ENCODE data around the gene ME3. TPM values are rescaled to one million over a fixed set of nuclear protein-coding genes. Genes with fewer than 3 reads are reported as not detected.

The ME3 gene
- total and polyA plus RNA-seq, 12 donors: 13.9 to 128 (median 44.5) TPM

DNA sequence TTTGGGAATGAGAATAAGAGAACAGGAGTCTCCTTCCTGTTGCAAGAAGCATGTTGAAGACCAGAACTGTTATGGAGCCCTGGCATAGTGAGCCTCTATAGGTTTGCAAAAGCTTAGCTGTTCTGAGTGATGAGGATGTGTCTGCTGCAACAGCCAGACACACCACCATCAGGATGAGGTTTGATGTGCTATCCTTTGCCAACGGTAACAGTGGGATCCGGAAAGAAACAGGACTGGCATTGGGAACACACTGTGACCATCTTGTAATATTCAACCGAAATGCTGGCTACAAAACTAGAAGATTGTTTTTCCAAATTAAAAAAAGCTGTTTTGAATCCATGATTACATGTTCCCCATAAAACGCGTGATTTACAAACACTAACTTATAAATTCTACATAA is 117.0 kb downstream of the ME3 start:
- Histone ChIP-seq H3K4me1 (replicated peaks in 1 of 2) (peaks cover 30 to 39% of the 10 kb centered on the region in 2 donors), H3K27ac (no peak overlapping the region), H3K4me3 (no peak overlapping the region), H3K9me3 (replicated peaks in 1 of 3) (no peaks in the 10 kb centered on the region), H3K36me3 (replicated peaks in 1 of 2) (no peaks in the 10 kb centered on the region), H3K27me3 (no peaks in the 10 kb centered on the region)
- DNase-seq: no peak
- TF ChIP-seq CTCF (IDR thresholded peaks at IDR 0.05): no peak
- TF ChIP-seq POLR2A (IDR thresholded peaks at IDR 0.05): no peak
- intact Hi-C loops (cut with DNase I): no loop called here
- WGBS, 4 donors: 94 to 97% (median 95%) methylated on average over 5 of the region's 5 CpGs

- Histone ChIP-seq H3K4me3 (no peak overlapping the region), H3K4me1 (replicated peaks in 1 of 2) (peaks cover 26 to 33% of the 10 kb centered on the region in 2 donors), H3K36me3 (replicated peaks in 1 of 2) (no peaks in the 10 kb centered on the region), H3K27me3 (no peaks in the 10 kb centered on the region), H3K9me3 (replicated peaks in 1 of 3) (no peaks in the 10 kb centered on the region), H3K27ac (no peak overlapping the region)
- intact Hi-C loops (cut with DNase I): no loop called here
- DNase-seq: no peak
- TF ChIP-seq CTCF (IDR thresholded peaks at IDR 0.05): no peak
- no peak for TF ChIP-seq POLR2A (IDR thresholded peaks at IDR 0.05)
- 93 to 98% (median 94%) methylated on average over 4 of the region's 4 CpGs for WGBS, 4 donors
Observed at GRCh38 chr11:86553265-86553664, 119.2 kb downstream of the ME3 start.

DNA sequence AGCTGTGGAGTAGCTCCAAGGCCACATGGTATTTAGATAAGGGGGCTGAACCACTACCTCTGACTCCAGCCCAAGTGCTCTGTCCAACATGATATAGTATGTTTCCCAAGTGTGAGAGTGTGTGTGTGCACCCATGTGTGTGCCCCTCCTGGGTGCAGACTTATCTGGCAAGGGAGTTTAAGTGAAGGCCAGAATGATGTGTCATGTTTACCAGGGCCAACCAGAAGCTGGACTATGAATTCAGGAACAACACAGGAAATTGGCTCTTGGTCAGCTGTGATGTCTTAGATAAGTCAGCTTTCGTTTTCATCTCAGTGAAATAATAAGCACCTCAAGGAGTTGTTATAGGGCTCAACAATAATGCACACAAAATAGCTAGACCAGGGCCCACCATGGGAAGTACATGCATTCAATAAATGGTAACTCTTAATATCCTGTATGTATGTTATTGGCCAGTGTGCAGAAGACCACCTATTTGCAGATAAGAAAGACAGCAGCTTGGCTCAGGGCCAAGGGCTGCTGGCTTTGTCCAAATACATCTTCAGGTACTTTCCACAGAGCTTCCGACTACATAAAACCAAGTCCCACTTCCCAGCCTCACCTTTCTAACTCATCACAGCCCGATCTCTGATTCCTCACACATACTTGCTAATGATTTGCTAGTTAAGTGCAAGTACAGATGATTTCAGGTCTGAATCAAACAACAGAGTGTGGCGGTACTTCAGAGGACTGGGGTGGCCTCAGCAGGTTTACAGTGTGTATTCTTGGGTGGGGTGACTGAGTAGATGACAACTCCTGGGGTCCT is 120.9 kb downstream of the ME3 start:
- H3K36me3 ChIP-seq (replicated peaks in 1 of 2): no peaks in the 10 kb centered on the region
- DNase-seq: peak in 6 of 7 donors; percentile 53 to 81 (median 74)
- no peaks in the 10 kb centered on the region for H3K27me3 ChIP-seq
- 54 to 64% (median 59%) methylated on average over 4 of the region's 4 CpGs for WGBS, 4 donors
- H3K9me3 ChIP-seq (replicated peaks in 1 of 3): no peaks in the 10 kb centered on the region
- intact Hi-C loops (cut with DNase I): no loop called here
- TF ChIP-seq POLR2A (IDR thresholded peaks at IDR 0.05): no peak
- peaks cover 28 to 34% of the 10 kb centered on the region in 2 donors for H3K4me1 ChIP-seq (replicated peaks in 1 of 2)
- H3K27ac ChIP-seq: peak overlapping the region in 4 of 5 donors; percentile 4 to 83 (median 40)
- no peak overlapping the region for H3K4me3 ChIP-seq

- Histone ChIP-seq H3K9me3 (replicated peaks in 1 of 3) (no peaks in the 10 kb centered on the region), H3K36me3 (replicated peaks in 1 of 2) (no peaks in the 10 kb centered on the region), H3K27me3 (no peaks in the 10 kb centered on the region), H3K27ac (peak overlapping the region in 3 of 5 donors; percentile 4 to 83 (median 50)), H3K4me1 (replicated peaks in 1 of 2) (peaks cover 28 to 34% of the 10 kb centered on the region in 2 donors), H3K4me3 (no peak overlapping the region)
- no peak for DNase-seq
- WGBS, 4 donors: 94 to 100% (median 97%) methylated on average over 2 of the region's 2 CpGs
- TF ChIP-seq CTCF (IDR thresholded peaks at IDR 0.05) (no peak), POLR2A (IDR thresholded peaks at IDR 0.05) (no peak)
- intact Hi-C loops (cut with DNase I): no loop called here
Observed at GRCh38 chr11:86550757-86551156, 121.7 kb downstream of the ME3 start.
